GM10847 (cell line): ENCODE results near the gene ANGPTL5.

Experiments used
- POLR2A ChIP-seq: IDR thresholded peaks from 2 replicates; pipeline ENCODE4 v1.6.1; 2011; ENCODE audit not compliant: insufficient read length; ENCODE audit errors: extremely low read depth

Gene ANGPTL5

DNA sequence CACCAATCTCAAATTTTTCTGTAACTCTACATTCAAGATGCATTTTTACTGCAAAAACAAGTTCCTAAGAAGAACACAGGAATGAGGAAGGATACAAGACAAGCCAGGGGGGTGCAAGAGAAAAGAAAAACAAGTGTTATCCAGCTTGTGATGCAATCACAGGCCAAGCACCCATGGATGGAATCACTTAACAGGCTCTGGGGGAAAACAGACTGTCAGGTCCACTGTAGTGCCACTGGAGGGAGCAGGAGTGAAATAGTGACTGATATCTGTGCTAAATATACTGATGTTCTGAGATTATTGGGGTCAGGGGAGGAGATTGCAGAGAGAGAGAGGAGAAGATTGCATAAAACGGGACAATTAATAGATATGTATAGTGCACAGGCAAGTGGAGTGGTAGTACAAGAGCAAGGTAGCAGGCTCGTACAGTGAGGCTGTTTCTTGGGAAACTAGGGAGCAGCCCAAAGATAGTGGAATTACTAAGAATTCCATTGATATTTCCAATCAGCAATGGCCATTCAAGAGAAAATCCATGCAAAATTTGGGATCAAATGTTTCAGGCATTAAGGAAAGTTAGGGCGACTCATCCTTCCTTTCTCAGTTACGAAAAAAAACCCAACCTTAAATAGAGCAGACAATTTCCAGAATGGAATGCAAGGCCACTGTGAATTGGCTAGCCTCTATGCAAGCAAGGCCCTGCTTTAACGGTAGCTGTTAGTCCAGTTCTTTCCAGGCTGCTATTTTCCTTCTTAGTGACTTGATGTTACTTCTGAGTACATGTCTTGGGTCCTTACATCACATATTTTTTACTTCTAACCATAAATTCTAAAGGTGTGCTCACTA lies 53.7 kb downstream of the ANGPTL5 start:
- no peak for TF ChIP-seq POLR2A

DNA sequence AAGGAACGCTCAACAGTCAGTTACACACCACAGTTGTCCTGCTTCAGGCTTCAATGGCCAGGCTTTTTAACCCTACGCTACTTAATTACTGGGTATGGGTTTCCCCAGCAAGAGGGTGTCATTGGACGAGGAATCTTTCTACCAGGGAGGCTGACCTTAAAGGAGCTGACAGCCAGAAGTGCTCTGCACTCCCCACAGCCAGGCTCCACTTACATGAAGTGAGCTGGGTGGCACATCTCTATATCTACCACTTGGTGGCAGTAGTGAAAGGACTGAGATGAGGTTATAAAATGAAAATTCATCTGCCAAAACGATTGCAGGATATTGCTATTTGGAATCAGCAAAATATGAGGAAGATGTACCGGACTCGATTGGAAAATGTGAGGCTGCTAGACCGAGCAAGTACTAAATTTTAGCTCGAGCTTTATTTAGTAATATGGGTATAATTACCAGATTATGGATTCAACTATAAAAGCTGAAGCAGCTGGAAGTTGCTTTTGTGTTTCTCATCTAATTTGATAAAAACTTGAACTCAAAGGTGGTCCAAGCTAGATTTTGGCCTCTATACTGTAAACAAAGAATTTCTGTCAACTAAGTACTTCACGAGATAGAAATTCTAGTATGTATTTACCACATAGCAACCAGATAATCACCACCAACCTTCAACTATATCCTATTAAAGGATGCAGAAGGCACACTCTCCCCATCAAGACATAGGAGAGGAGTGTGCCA lies 55.5 kb downstream of the ANGPTL5 start:
- TF ChIP-seq POLR2A, result no peak

- no peak for TF ChIP-seq POLR2A
Measured at GRCh38 chr11:101848262-101848661, 68.1 kb downstream of the ANGPTL5 start.

DNA sequence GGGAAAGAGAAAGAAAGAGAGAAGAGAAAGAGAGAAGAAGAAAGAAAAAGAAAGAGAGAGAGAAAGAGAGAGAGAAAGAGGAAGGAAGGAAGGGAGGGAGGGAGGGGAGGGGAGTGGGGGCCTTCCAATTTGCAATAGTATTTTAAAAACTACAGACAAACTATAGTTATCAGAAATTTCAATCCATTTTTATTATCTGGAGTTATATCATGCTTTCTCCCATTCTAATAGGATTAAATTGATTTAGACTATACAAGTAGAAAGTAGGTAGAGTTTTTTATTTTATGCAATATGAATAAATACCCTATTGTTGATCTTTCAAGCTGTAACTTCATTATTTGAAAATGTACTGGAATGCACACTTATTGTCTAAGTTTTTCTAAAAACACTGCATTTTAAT lies 71.7 kb downstream of the ANGPTL5 start:
- no peak for TF ChIP-seq POLR2A

GRCh38 chr11:101840704-101841103 lies 75.6 kb downstream of the ANGPTL5 start:
- no peak for TF ChIP-seq POLR2A
